CD1c-positive myeloid dendritic cell (primary cell): ENCODE measurements around the gene HOXA13.

Experiments
- DNase-seq: peaks from one replicate; pipeline ENCODE4 v3.0.0-alpha.2; 2016; ENCODE audit errors: extremely low spot score

HOXA13 gene

DNA sequence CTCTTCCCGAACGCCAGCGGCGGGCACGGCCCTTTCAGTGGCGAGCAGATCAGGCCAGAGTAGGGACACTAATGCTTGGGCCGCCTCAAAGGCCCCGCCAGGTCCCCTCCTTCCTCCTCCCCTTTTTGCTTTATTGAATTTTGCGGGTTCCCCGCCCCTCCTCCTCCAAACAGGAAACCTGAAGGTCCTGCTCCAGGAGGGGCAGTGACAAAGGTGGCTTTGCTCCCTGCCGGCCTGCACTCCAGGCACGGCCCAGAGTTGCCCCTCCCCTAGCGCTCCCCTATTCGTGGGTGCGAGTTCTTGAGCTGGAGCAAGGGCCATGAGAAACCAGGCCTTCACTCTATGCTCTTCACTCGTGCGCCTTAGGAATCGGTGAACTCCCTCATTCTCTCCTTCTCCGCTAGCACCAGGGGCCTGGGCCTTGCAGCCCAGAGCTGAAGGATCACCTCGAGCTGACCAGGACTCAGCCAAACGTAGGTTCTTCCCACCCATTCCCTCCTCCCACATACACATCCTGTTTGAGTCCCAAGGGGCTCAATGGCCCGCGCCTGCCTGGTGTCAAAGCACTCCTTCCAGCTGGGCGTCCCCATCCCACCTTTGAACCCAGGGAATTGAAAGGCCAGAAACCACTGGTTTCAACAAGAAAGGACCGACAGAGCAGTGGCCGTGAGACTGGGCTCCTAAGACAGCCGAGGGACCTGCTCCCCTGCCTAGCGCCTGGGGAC, 51.7 kb downstream of the HOXA13 start:
- DNase-seq: no peak

DNA sequence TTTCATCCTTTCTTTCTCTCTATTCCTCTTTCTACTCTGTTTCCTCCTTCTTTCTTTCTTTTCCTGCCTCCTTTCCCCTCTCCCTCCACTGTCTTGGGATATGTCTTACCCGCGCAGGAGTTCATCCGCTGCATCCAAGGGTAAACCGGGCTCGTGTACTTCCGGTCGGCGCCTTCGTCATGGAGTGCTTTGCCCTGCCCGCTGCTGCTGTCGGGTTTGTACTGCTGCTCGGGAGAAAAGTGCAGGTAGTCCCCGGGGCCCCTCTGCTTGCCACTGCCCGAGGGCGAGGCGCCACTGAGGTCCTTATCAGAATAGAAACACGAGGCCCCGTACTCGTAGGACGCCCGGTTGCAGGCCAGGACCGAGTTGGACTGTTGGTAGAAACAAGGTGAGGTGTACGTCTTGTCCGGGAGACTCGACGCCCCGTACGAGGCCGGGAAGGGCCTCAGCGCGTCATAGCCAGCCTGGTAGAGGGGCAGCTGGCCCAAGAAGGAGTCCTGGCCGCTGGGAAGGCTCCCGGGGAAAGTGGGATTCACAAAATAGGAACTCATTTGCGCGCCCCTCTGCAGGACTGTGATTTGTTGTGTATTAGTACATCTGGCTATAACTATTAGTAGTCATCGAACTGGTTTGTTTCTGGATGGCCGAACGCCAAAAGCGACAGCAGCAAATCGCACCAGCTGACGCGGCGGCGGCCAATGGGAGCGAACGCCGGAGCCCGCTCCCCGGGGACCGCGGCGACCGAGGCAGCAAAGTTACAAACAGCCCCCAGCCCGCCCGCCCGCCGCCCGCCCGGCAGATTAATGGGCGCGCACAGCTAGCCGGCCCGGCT, 52.5 kb downstream of the HOXA13 start, which contains the start of gene HOXA6:
TSS of gene HOXA6 (minus strand) at position 576 of the 832 bp plus-strand sequence. CDS start at position 551, 25 bp downstream.
- no peak for DNase-seq

DNA sequence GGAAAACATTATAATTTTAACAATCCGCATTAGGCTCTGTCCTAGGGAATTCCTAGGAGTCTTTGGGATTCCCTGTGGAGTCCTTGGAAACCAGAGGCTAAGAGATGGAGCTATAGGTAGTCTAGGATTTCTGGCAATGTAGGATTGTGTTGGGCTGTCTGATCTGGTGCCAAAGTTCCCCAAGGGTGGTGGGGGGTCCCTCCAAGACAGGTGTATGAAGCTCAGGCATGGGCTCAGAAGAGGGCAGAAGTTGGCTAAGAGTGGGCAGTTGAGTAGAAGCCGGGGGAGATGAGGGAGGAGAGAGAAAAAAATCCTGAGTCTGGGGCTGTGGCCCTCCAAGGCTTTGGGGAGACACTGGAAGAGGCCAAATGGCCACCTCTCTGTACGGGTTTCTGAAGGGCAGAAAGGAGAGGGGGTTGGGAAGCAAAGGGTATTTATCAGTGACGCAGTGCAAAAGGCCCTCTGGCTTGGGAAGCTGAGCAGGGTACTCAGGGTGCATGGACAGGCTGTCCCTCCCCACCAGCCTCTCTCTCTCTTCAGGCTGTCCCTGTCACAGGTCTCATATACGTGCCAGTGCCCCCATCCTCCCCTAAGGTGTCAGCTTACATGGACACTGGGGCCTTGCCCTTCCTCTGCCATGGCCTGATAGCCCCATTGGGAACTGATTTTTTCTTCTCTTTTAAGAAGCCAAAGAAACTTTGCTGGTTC, 53.2 kb downstream of the HOXA13 start:
- no peak for DNase-seq

GRCh38 chr7:27145914-27146412, 53.9 kb downstream of the HOXA13 start:
- DNase-seq: no peak

- no peak for DNase-seq
Observed at GRCh38 chr7:27145165-27145913, 54.6 kb downstream of the HOXA13 start.

DNA sequence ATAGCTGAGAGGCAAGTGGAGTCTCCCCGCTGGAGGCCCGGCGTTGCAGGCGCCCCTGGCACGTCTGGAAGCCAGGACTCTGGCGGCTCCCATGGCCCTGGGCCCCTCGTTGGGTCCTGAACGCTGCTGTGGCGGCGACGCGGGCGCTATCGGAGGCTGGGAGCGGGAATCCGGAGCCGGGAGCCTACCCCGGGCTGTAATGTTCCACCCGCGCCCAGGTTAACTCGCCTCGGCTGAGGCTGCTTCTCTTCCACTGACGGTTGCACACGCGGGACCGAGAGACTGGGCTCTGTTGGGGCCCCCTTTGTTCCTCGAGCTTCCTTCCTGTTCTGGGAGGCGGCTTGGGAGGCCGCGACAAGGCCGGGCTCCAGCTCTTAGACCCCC, 55.1 kb downstream of the HOXA13 start:
- no peak for DNase-seq
